ENCODE measurements around the gene MEF2A. TPM values are rescaled to one million over a fixed set of nuclear protein-coding genes. Genes with fewer than 3 reads are reported as not detected.

The MEF2A gene
- total and polyA plus RNA-seq, 9 of the 15 experiments (the other 6 are each of a cell fraction or from before 2014, with no cell fraction given) = 1.6 to 18.7 (median 8.7) TPM

GRCh38 chr15:99722406-99722805 lies 156.6 kb downstream of the MEF2A start:
- FAIRE-seq (no peak), DNase-seq (ENCODE audit: extremely low read depth in 1 of 4, low spot score in 3 of 4) (no peak), ATAC-seq (no peak)
- Histone ChIP-seq H3K27ac (ENCODE audit: extremely low read depth, low read depth, low read length) (no peak overlapping the region), H3K4me1 (replicated peaks in 1 of 2; ENCODE audit: control insufficient read depth in 2 of 2, insufficient read depth in 2 of 2, low read length in 2 of 2) (no peaks in the 10 kb centered on the region), H4K20me1 (replicated peaks; ENCODE audit: control insufficient read depth, insufficient read depth, low read length) (no peaks in the 10 kb centered on the region), H3K27me3 (ENCODE audit: control insufficient read depth in 2 of 2, insufficient read depth in 2 of 2, low read length in 2 of 2) (peaks cover 0 to 19% of the 10 kb centered on the region in 2 experiments), H3K9ac (ENCODE audit: insufficient read depth in 1 of 2, low read depth in 2 of 2, low read length in 2 of 2) (no peak overlapping the region), H3K4me2 (ENCODE audit: insufficient read depth, low read length) (no peak overlapping the region), H3K4me3 (no peak overlapping the region), H3K79me2 (ENCODE audit: control insufficient read depth, insufficient read depth, low read length) (no peaks in the 10 kb centered on the region), H2AFZ (ENCODE audit: low read depth, low read length) (no peak overlapping the region), H3K9me1 (ENCODE audit: control insufficient read depth, insufficient read depth, low read length) (no peaks in the 10 kb centered on the region), H3K36me3 (ENCODE audit: control insufficient read depth, insufficient read depth, low read length) (no peaks in the 10 kb centered on the region), H3K9me3 (replicated peaks; ENCODE audit: control insufficient read depth, insufficient read depth, low read depth, low read length) (no peaks in the 10 kb centered on the region)
- TF ChIP-seq, protein P1, sequence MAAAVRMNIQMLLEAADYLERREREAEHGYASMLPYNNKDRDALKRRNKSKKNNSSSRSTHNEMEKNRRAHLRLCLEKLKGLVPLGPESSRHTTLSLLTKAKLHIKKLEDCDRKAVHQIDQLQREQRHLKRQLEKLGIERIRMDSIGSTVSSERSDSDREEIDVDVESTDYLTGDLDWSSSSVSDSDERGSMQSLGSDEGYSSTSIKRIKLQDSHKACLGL (CRISPR knock-in tag; IDR thresholded peaks at IDR 0.05; ENCODE audit: borderline replicate concordance, poor library complexity, severe bottlenecking) = no peak
- no peak for TF ChIP-seq MTA2 (IDR thresholded peaks at IDR 0.05; ENCODE audit: low read depth)
- POLR2A ChIA-PET = no interaction called here
- intact Hi-C loops (cut with micrococcal nuclease) = no loop called here
- CTCF ChIA-PET (ENCODE audit: low intra/inter-chr PET ratio) = interaction anchor here (0.6 kb wide), 1 partner anchor 10 kb away, joined by 3 read pairs; no protein-coding TSS in a partner anchor
- no TSS peak for BruUV-seq (replicated peaks)
- WGBS (ENCODE audit: insufficient coverage, low coverage, missing lambda C conversion rate) = 22% methylated on average over 3 of the region's 3 CpGs
- in situ Hi-C loops (cut with MboI) = no loop called here

DNA sequence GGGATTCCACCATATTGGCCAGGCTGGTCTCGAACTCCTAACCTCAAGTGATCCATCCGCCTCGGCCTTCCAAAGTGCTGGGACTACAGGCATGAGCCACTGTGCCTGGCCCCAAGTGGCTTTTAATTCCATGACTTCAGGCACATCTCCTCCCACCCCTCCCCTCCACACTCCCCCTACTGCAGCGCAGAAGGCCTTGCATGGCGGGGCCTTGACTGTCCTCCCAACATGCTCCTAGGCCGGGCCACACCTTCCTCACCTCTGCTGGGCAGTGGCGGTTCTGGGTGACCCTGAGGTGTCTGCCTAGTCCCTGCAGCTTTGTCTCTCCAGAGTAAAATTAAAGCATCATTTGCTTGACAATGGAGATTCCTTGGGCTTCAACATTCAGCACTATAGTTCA lies 160.5 kb downstream of the MEF2A start:
- no TSS peak for BruUV-seq (replicated peaks)
- ChIA-PET CTCF (ENCODE audit: low intra/inter-chr PET ratio) (no interaction called here), POLR2A (no interaction called here)
- in situ Hi-C loops (cut with MboI) (loop anchor here (25.0 kb wide), 1 partner anchor 439 kb away; no protein-coding TSS in a partner anchor), intact Hi-C loops (cut with micrococcal nuclease) (no loop called here)
- ATAC-seq = peak; percentile 55; the same call in 2 of the 3 replicates
- H3K4me2 ChIP-seq (ENCODE audit: insufficient read depth, low read length) = no peak overlapping the region
- H3K79me2 ChIP-seq (ENCODE audit: control insufficient read depth, insufficient read depth, low read length) = no peaks in the 10 kb centered on the region
- H4K20me1 ChIP-seq (replicated peaks; ENCODE audit: control insufficient read depth, insufficient read depth, low read length) = no peaks in the 10 kb centered on the region
- FAIRE-seq = no peak
- H3K4me1 ChIP-seq (replicated peaks in 1 of 2; ENCODE audit: control insufficient read depth in 2 of 2, insufficient read depth in 2 of 2, low read length in 2 of 2) = no peaks in the 10 kb centered on the region
- H3K36me3 ChIP-seq (ENCODE audit: control insufficient read depth, insufficient read depth, low read length) = no peaks in the 10 kb centered on the region
- no peak overlapping the region for H2AFZ ChIP-seq (ENCODE audit: low read depth, low read length)
- no peak overlapping the region for H3K9ac ChIP-seq (ENCODE audit: insufficient read depth in 1 of 2, low read depth in 2 of 2, low read length in 2 of 2)
- WGBS (ENCODE audit: insufficient coverage, low coverage, missing lambda C conversion rate) = 11% methylated on average over 7 of the region's 7 CpGs
- H3K27me3 ChIP-seq (ENCODE audit: control insufficient read depth in 2 of 2, insufficient read depth in 2 of 2, low read length in 2 of 2) = peaks cover 0 to 21% of the 10 kb centered on the region in 2 experiments; a peak in 1 of 5 replicates
- no peak overlapping the region for H3K4me3 ChIP-seq
- DNase-seq (ENCODE audit: extremely low read depth in 1 of 4, low spot score in 3 of 4) = no peak
- no peaks in the 10 kb centered on the region for H3K9me1 ChIP-seq (ENCODE audit: control insufficient read depth, insufficient read depth, low read length)
- H3K27ac ChIP-seq (ENCODE audit: extremely low read depth, low read depth, low read length) = no peak overlapping the region
- no peaks in the 10 kb centered on the region for H3K9me3 ChIP-seq (replicated peaks; ENCODE audit: control insufficient read depth, insufficient read depth, low read depth, low read length)
- no peak for TF ChIP-seq TEAD2 (tag; IDR thresholded peaks at IDR 0.05)
- no peak for TF ChIP-seq ZNF324 (CRISPR knock-in tag; IDR thresholded peaks at IDR 0.05)
- TF ChIP-seq IFI16 (CRISPR knock-in tag; IDR thresholded peaks at IDR 0.05) = no peak
- no peak for TF ChIP-seq ZNF57 (CRISPR knock-in tag; IDR thresholded peaks at IDR 0.05)
- no peak for TF ChIP-seq ZC3H8 (IDR thresholded peaks at IDR 0.05)
- TF ChIP-seq THRAP3 (IDR thresholded peaks at IDR 0.05; ENCODE audit: borderline replicate concordance) = no peak
- TF ChIP-seq KLF16 (IDR thresholded peaks at IDR 0.05) = no peak
- no peak for TF ChIP-seq TSC22D4 (tag; IDR thresholded peaks at IDR 0.05)
- no peak for TF ChIP-seq PCBP1 (IDR thresholded peaks at IDR 0.05; ENCODE audit: low read depth, low read length, poor library complexity, severe bottlenecking)
- TF ChIP-seq CCAR2 (IDR thresholded peaks at IDR 0.05; ENCODE audit: low read depth, low read length) = no peak
- no peak for TF ChIP-seq ZFP36 (IDR thresholded peaks at IDR 0.05; ENCODE audit: low read depth, low read length, partially characterized antibody)
- no peak for TF ChIP-seq DEAF1 (CRISPR knock-in tag; IDR thresholded peaks at IDR 0.05)
- no peak for TF ChIP-seq ZNF217 (CRISPR knock-in tag; IDR thresholded peaks at IDR 0.05)
- TF ChIP-seq RNF2 (IDR thresholded peaks at IDR 0.05) = no peak
- no peak for TF ChIP-seq RAD51 (IDR thresholded peaks at IDR 0.05; ENCODE audit: borderline replicate concordance, low read depth)
- no peak for TF ChIP-seq YBX1 (IDR thresholded peaks at IDR 0.05)

All from K562 (cell line).